HG02588 (cell line): ENCODE results near the gene ACADS.

Source experiments
- ATAC-seq: cut with Tn5 transposase; IDR thresholded peaks from one replicate; pipeline ENCODE4 v1.9.1; 2021; ENCODE audit warnings: mild to moderate bottlenecking, moderate library complexity; ENCODE audit not compliant: unreplicated experiment

Gene ACADS

GRCh38 chr12:120700886-120701285, 24.7 kb upstream of the ACADS start:
- no peak for ATAC-seq

- no peak for ATAC-seq
Measured at GRCh38 chr12:120702637-120703036, 23.0 kb upstream of the ACADS start.

- ATAC-seq, result no peak
Measured at GRCh38 chr12:120703311-120703942, 22.2 kb upstream of the ACADS start.

DNA sequence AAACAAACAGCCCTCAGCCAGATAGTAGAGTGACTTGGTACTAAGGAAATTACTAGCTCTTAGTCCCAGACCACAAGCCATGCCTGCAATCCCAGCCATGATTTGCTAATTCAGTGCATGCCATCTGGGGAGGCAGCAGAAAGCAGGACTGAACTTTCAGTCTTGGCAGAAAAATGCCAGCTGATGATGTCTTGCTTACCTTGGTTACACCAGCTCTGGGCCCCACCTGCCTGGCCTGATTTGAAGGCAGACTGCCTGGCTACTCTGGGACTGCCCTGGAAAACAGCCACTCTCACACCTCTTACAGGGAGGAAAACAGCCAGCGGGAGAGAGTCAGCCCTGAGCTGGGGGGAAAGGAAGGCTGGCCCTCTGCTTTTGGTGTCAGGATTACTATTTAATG, 20.0 kb upstream of the ACADS start:
- ATAC-seq, result no peak

GRCh38 chr12:120706029-120706428, 19.6 kb upstream of the ACADS start:
- ATAC-seq, result no peak

- ATAC-seq, result no peak
Measured at GRCh38 chr12:120708651-120709050, 17.0 kb upstream of the ACADS start.

DNA sequence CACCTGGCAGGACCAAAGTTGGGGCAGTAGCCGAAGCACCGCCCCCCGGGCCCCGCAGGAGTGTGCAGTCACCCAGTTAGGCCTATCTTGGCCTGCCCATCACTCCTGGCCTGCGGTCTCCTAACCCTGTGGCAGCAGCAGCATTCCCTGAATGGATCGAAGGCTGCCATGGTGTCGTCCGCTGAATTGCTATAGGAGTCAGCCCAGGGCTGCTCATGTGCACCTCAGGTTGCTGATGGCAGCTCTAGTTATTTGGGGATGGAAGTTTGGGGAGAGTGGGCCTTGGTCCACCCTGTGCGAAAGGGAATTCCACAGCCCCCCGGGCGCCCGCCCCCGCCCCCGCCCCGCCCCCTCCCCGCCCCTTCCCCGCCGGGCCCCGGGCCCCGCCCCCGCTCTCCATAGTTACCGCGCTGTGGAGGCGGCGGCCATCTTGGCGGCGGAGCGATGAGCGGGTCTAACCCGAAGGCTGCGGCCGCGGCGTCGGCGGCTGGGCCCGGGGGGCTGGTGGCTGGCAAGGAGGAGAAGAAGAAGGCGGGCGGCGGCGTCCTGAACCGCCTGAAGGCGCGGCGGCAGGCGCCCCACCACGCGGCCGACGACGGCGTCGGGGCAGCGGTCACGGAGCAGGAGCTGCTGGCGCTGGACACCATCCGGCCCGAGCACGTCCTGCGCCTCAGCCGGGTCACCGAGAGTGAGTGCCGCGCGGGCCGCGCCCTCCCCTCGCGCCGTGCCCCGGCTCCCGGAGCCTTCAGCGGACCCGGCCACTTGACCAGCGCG, 15.4 kb upstream of the ACADS start, which contains the start of gene UNC119B:
TSS of gene UNC119B (plus strand) at position 428 of the 774 bp plus-strand sequence. CDS start at position 445, 17 bp downstream.
- ATAC-seq, result peak; percentile 66

- ATAC-seq, result peak; percentile 32
Measured at GRCh38 chr12:120710805-120711296, 14.8 kb upstream of the ACADS start.

DNA sequence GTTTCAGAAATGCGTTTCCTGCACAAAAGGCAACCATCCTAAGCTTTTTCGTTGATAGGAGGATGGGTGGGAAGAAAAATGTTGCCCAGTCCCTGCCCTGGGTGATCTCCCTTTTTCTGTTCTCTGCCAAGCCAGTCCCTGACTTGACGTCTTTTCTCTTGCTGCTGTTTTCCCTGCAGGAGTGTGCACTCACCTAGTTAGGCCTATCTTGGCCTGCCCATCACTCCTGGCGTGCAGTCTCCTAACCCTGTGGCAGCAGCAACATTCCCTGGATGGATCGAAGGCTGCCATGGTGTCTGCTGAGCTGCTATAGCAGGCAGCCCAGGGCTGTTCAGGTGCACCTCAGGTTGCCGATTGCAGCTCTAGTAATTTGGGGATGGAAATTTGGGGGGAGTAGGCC, 14.2 kb upstream of the ACADS start:
- no peak for ATAC-seq

DNA sequence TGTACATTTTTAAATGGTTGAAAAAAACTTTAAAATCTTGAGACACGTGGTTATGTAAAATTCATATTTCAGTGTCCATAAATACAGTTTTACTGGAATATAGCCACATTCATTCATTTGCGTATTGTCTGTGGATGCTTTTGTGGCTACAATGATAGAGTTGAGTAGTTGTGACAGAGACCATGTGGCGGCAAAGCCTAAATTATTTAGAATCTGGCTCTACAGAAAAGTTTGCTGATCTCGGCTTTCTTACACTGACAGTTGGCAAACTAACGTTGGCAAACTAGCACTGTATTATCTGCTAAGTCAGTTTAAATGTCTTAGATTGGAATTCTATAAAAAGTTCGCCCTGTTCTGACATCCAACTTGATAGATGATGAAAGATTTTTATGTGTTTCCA, 13.0 kb upstream of the ACADS start:
- ATAC-seq, result no peak

- no peak for ATAC-seq
Measured at GRCh38 chr12:120713861-120714482, 11.7 kb upstream of the ACADS start.

- no peak for ATAC-seq
Measured at GRCh38 chr12:120718055-120718454, 7.6 kb upstream of the ACADS start.

GRCh38 chr12:120719072-120719471, 6.6 kb upstream of the ACADS start:
- ATAC-seq, result no peak

DNA sequence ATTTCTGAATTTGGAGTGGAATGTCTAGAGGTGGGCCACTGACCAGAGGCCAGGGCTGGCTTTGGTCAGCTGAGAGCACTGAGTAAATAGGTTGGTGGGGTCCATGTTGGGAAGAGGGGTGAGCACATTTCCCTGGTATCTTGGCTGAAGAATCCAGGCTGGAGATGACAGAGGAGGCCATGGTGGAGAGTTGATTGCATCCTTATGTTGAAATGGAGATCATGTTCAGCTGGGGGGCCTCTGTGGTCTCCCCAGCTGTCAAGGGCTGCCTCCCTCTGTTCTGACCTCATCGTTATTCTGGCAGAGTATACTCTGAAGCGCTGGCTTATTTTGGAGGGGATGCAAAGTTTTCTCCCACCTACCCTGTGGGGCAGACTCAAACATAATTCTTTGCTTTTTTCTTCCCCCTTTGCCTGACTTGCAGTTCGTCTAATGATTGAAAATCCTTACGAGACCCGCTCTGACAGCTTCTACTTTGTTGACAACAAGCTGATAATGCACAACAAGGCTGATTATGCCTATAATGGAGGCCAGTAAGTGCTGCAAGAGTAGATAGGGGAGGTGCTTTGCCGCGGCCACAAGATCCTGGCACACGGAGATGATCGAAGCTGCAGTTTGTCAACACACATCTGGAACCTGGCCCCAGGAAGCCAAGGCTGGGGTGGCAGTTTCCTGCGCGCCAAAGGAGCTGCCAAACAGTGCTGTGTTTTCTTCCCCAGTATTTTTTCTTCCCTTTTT, 6.0 kb upstream of the ACADS start:
- no peak for ATAC-seq

DNA sequence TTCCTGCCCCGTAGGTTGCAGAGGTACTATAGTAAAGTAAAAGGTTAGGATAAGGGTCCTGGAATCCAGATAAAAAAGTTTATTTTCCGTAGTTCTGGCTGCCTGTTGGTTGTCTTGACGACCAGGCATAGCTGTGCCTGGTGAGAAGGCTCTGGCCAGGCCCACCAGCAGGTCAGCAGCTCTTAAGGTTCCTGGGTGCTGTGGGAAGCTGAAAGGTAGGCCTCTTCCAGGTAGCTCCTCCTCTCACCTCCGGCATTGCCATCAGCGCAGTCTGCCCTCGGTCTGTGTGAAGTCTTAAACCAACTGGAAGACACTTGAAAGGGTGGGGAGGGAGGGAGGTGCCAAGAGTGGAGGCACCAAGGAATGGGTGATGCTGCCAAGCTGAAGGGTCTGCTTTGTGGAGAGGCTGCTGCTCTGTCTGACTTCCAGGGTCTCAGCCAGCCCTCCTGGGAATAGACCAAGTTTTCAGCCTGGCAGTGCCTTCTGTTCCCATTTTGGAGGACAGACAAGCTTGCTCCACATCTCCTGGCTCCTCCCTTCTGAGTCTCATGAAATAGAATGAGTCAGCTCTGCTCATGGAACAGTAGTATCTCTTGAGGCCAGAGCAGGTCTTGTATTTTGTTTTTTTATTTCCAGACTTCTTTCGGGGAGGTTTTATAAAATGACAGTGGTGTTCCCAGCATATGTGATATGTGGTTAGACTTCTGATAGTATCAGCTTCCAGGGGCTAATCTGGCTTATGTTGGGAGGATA, 5.2 kb upstream of the ACADS start:
- no peak for ATAC-seq

DNA sequence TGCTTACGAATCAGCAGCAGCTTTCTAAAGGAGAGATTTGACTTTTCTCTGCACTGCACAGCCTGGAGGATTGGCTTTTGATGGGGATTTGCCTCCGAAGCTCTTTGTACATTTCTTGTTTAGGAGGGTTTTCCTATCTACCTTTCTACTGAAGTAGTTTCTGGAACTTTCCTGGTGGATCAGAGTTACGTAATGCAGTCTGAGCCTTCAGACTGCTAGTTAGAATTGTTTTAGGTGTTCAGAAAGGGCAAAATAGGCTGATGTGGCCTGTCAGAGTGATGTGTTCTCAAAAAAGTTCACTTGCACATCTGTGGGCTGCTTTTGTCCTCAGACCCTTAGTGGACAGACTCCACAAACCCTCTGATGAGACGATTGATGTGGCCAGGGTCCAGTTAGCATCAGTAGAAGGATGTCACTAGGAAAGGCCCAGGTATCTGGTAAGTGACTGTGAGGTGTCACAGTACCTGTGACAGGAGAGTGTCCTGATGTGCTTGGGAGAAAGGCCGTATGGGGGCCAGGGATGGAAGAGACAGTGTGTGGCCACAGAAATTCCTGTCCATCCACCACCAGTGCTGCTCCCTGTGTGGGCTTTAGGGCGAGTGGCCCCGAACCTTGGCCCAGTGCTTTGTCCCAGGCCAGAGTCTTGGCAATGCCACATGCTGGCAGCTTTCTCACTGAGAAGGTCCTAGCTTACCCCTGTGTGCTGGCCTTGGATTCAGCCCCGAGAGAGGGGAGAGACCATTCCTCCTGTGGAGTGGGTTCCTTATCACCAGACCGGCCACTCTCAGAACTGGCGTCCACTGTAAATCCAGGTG, 4.4 kb upstream of the ACADS start:
- no peak for ATAC-seq

- ATAC-seq, result no peak
Measured at GRCh38 chr12:120721866-120722265, 3.8 kb upstream of the ACADS start.

DNA sequence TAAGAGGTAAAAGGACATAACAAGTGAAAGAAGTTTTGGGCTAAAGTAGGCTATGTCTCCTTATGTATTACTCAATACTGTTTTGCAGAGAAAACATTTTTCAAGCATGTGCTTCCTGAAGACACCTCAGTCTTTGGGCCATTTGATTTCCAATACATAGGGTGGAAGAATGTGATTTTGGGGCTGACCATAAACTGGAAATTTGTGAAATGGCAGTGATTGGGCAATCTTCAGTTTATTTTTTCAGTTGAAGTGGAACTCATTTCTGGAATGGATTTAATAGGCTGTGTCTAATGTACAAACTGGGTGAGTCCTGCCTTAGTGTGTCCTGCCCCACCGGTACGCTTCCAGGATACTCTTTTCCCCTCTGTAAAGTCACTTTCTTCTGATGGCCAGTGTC, 2.8 kb upstream of the ACADS start:
- no peak for ATAC-seq

DNA sequence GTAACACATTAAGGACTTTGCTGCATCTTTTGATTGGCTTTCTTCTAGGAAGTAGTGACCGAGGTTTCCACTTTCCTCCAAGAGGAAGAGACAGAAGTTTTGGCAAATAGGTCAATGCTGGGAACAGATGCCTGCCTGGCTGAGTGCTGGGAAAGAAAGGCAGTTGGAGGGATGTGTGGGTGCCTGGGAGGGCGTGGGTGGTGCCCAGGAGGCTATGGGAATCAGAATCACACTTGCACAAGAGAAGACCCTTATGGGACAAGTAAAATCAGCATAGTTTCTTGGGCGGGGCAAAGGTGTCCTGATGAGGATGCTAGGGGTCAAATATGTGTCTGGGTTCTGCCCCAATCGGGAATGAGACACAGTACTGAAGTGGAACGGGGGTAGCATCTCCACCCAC, 906 bp upstream of the ACADS start:
- ATAC-seq, result no peak
